Gastroesophageal sphincter (tissue), 3 donors: Measurements from ENCODE around the gene OXGR1.

Experiments used
- POLR2A ChIP-seq, 2 donors: fragments of 450-650 bp; IDR thresholded peaks; one replicate each; pipeline ENCODE4 v1.6.1; 2017; ENCODE audit warnings: antibody characterized with exemption in 2 of 2, mild to moderate bottlenecking in 2 of 2, moderate library complexity in 1 of 2
- TF ChIP-seq, protein P1 (sequence below), 4 experiments: fragments of 200-600 bp in 2 of 4; fragments of 450-650 bp in 2 of 4; sonication (generic) in 1 of 4; IDR thresholded peaks; one replicate each; pipeline ENCODE4 v1.5.1; 2017 to 2019; ENCODE audit warnings: antibody characterized with exemption in 4 of 4, mild to moderate bottlenecking in 2 of 4, moderate library complexity in 2 of 4

DNA sequence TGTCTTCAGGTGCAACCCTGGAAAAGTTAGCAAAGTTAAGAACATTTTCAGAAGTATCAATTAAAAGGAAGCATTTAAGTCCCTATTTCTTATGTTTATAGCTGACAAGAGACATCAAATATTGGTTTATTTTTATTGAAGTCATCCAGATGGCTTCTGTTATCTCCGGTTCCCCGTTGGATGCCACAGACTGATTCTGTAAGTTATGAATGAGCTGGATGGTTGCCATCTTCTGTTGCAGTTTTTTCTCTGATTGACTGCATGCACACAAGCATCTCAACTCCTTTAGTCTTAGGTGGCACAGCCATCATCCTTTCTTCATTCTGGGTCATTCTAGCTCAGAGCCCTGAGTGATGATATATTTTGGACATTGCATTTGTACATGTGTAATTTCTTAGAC, 10.6 kb upstream of the OXGR1 start:
- TF ChIP-seq POLR2A (IDR thresholded peaks at IDR 0.05): no peak
- TF ChIP-seq, protein P1, sequence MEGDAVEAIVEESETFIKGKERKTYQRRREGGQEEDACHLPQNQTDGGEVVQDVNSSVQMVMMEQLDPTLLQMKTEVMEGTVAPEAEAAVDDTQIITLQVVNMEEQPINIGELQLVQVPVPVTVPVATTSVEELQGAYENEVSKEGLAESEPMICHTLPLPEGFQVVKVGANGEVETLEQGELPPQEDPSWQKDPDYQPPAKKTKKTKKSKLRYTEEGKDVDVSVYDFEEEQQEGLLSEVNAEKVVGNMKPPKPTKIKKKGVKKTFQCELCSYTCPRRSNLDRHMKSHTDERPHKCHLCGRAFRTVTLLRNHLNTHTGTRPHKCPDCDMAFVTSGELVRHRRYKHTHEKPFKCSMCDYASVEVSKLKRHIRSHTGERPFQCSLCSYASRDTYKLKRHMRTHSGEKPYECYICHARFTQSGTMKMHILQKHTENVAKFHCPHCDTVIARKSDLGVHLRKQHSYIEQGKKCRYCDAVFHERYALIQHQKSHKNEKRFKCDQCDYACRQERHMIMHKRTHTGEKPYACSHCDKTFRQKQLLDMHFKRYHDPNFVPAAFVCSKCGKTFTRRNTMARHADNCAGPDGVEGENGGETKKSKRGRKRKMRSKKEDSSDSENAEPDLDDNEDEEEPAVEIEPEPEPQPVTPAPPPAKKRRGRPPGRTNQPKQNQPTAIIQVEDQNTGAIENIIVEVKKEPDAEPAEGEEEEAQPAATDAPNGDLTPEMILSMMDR (IDR thresholded peaks at IDR 0.05): no peak
